ENCODE measurements around the gene MITF.

DNA sequence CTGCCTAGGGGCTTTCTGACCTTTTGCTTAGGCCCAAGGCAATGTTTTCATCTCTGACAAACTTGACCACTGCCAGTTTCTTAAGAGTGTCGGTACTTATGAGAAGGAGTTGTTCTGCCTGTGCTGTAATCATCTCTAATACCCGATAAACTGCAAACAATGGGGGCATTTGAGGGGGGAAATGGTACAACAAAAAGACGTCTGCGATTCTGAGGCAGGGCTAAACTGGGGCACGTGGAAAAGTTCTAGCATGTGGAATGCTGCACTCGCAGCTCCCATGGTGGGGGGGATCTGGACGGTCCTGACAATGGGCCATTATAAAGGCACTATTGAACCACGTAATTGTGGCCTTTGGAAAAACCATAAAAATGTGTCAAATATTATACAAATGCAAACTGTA lies 187.1 kb downstream of the MITF start:
- TF ChIP-seq POLR2A (IDR thresholded peaks at IDR 0.05) (no peak), POLR2AphosphoS5 (IDR thresholded peaks at IDR 0.05) (no peak)
- TF ChIP-seq, protein P1, sequence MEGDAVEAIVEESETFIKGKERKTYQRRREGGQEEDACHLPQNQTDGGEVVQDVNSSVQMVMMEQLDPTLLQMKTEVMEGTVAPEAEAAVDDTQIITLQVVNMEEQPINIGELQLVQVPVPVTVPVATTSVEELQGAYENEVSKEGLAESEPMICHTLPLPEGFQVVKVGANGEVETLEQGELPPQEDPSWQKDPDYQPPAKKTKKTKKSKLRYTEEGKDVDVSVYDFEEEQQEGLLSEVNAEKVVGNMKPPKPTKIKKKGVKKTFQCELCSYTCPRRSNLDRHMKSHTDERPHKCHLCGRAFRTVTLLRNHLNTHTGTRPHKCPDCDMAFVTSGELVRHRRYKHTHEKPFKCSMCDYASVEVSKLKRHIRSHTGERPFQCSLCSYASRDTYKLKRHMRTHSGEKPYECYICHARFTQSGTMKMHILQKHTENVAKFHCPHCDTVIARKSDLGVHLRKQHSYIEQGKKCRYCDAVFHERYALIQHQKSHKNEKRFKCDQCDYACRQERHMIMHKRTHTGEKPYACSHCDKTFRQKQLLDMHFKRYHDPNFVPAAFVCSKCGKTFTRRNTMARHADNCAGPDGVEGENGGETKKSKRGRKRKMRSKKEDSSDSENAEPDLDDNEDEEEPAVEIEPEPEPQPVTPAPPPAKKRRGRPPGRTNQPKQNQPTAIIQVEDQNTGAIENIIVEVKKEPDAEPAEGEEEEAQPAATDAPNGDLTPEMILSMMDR (IDR thresholded peaks at IDR 0.05), result no peak
